HCT116 (cell line): ENCODE measurements around the gene LRSAM1. TPM values are rescaled to one million over a fixed set of nuclear protein-coding genes. Genes with fewer than 3 reads are reported as not detected.
A peak's percentile ranks its signal among the peaks of the same experiment; 100 is the strongest.

ENCODE experiments used
- ATAC-seq: fragments of 200-7000 bp; cut with Tn5 transposase; 2 replicates; pipeline ENCODE4 v1.9.1; 2020; ENCODE audit warnings: mild to moderate bottlenecking, moderate library complexity
- BruUV-seq: library from RNA; stranded (reverse); fragments of 400-500 nt; replicated peaks from 2 replicates; lab custom pipeline; 2021; lab: Mats Ljungman, UMichigan
- CTCF ChIA-PET: fragments of 300-600 bp; sonication (Branson Sonifier 250); formaldehyde crosslinking; loops from one replicate; lab custom pipeline; 2021; ENCODE audit warnings: antibody characterized with exemption; lab: Charles Lee
- POLR2A ChIA-PET: fragments of 300-600, 350-600 bp; sonication (Branson Sonifier 250); formaldehyde crosslinking; loops from one replicate; lab custom pipeline; 2021; ENCODE audit warnings: antibody characterized with exemption; lab: Charles Lee
- RAD21 ChIA-PET, 2 experiments: fragments of 300-600 bp; sonication (Branson Sonifier 250); formaldehyde crosslinking; loops; one replicate each; lab custom pipeline; 2023; ENCODE audit warnings: low total read pairs in 2 of 2; ENCODE audit not compliant: uncharacterized antibody in 2 of 2, unreplicated experiment in 2 of 2, low non-redundant PET in 1 of 2; lab: Charles Lee
- DNase-seq: peaks from one replicate; pipeline ENCODE4 v3.0.0-alpha.2; 2010; ENCODE audit warnings: low read depth, low spot score
- H2AFZ ChIP-seq: fragments of 200-600 bp; shearing (Covaris generic), sonication (generic); 2 replicates; pipeline ENCODE4 v1.6.1; 2017; ENCODE audit warnings: low read depth, mixed run types, mixed read lengths, antibody characterized with exemption, low read length; ENCODE audit not compliant: poor library complexity, severe bottlenecking
- H3K27ac ChIP-seq: 2 replicates; pipeline ENCODE4 v1.5.1; 2012; ENCODE audit warnings: low read depth, low read length
- H3K27me3 ChIP-seq: fragments of 200-600 bp; sonication (generic); 2 replicates; pipeline ENCODE4 v1.6.1; 2016; ENCODE audit warnings: mixed run types, low read length, mixed read lengths; ENCODE audit not compliant: insufficient read depth
- H3K36me3 ChIP-seq, 2 experiments: fragments of 200-500 bp in 1 of 2; fragments of 200-600 bp in 1 of 2; sonication (Bioruptor generic) in 1 of 2; sonication (generic) in 1 of 2; 2 replicates each; pipeline versions ENCODE4 v1.5.1 to v1.6.1; 2014 to 2016; ENCODE audit warnings: low read length in 2 of 2, inconsistent platforms in 1 of 2, mixed read lengths in 1 of 2, mixed run types in 1 of 2; ENCODE audit not compliant: insufficient read depth in 2 of 2, control insufficient read depth in 1 of 2
- H3K4me1 ChIP-seq, 2 experiments: fragments of 200-600 bp in 1 of 2; sonication (generic) in 1 of 2; 2 replicates each; pipeline versions ENCODE4 v1.5.1 to v1.6.1; 2012 to 2017; ENCODE audit warnings: low read length in 2 of 2, inconsistent platforms in 1 of 2, mild to moderate bottlenecking in 1 of 2, mixed read lengths in 1 of 2, mixed run types in 1 of 2, moderate library complexity in 1 of 2; ENCODE audit not compliant: insufficient read depth in 2 of 2, control insufficient read depth in 1 of 2
- H3K4me2 ChIP-seq: fragments of 200-600 bp; sonication (generic); 2 replicates; pipeline ENCODE4 v1.6.1; 2017; ENCODE audit warnings: mixed run types, low read length, mixed read lengths
- H3K4me3 ChIP-seq, 2 experiments: fragments of 200-600 bp in 1 of 2; sonication (generic) in 1 of 2; replicated peaks in 1 of 2; 2 replicates each; pipeline ENCODE4 v1.5.1; 2011 to 2016; ENCODE audit warnings: low read length in 2 of 2, control low read depth in 1 of 2, low read depth in 1 of 2, mild to moderate bottlenecking in 1 of 2, mixed read lengths in 1 of 2, mixed run types in 1 of 2
- H3K79me2 ChIP-seq: fragments of 200-600 bp; sonication (generic); 2 replicates; pipeline ENCODE4 v1.6.1; 2017; ENCODE audit warnings: mild to moderate bottlenecking, mixed run types, low read length, moderate library complexity, mixed read lengths; ENCODE audit not compliant: insufficient read depth
- H3K9ac ChIP-seq: fragments of 200-600 bp; sonication (generic); 2 replicates; pipeline ENCODE4 v1.6.1; 2016; ENCODE audit warnings: low read length, mixed read lengths
- H3K9me2 ChIP-seq: fragments of 200-600 bp; sonication (generic), shearing (Covaris generic); 2 replicates; pipeline ENCODE4 v1.6.1; 2017; ENCODE audit warnings: mixed run types, mild to moderate bottlenecking, moderate library complexity; ENCODE audit not compliant: insufficient read depth
- H3K9me3 ChIP-seq, 2 experiments: fragments of 200-500 bp in 1 of 2; fragments of 200-600 bp in 1 of 2; sonication (Bioruptor generic) in 1 of 2; sonication (generic) in 1 of 2; 2 replicates each; pipeline ENCODE4 v1.6.1; 2014 to 2017; ENCODE audit warnings: low read length in 2 of 2, mixed read lengths in 2 of 2, inconsistent platforms in 1 of 2, low read depth in 1 of 2, mild to moderate bottlenecking in 1 of 2, mixed run types in 1 of 2, moderate library complexity in 1 of 2; ENCODE audit not compliant: control insufficient read depth in 1 of 2, insufficient read depth in 1 of 2
- H4K20me1 ChIP-seq: fragments of 200-600 bp; sonication (generic), shearing (Covaris generic); 2 replicates; pipeline ENCODE4 v1.6.1; 2017; ENCODE audit warnings: mixed run types, mild to moderate bottlenecking, moderate library complexity; ENCODE audit not compliant: insufficient read depth
- CEBPB ChIP-seq: IDR thresholded peaks from 2 replicates; pipeline ENCODE4 v1.6.1; 2012; ENCODE audit warnings: low read depth
- EGR1 ChIP-seq: IDR thresholded peaks from 2 replicates; pipeline ENCODE4 v1.6.1; 2012; ENCODE audit warnings: low read depth
- EZH2phosphoT487 ChIP-seq: fragments of 200-600 bp; IDR thresholded peaks from 2 replicates; pipeline ENCODE4 v1.6.1; 2018; ENCODE audit warnings: antibody characterized with exemption, borderline replicate concordance
- FOSL1 ChIP-seq: IDR thresholded peaks from 2 replicates; pipeline ENCODE4 v1.6.1; 2012; ENCODE audit warnings: low read depth
- POLR2A ChIP-seq: IDR thresholded peaks from 2 replicates; pipeline ENCODE4 v1.7.0; 2011; ENCODE audit warnings: borderline replicate concordance; ENCODE audit not compliant: insufficient read depth, insufficient read length; ENCODE audit errors: extremely low read depth
- POLR2AphosphoS5 ChIP-seq: IDR thresholded peaks from 2 replicates; pipeline ENCODE4 v1.6.1; 2011; ENCODE audit warnings: mild to moderate bottlenecking, low read depth, low read length, moderate library complexity
- REST ChIP-seq: IDR thresholded peaks from 2 replicates; pipeline ENCODE4 v1.6.1; 2012; ENCODE audit warnings: low read depth
- SP1 ChIP-seq: IDR thresholded peaks from 2 replicates; pipeline ENCODE4 v1.6.1; 2012; ENCODE audit warnings: low read depth
- SRF ChIP-seq: IDR thresholded peaks from 2 replicates; pipeline ENCODE4 v1.6.1; 2012; ENCODE audit warnings: low read depth
- YY1 ChIP-seq: IDR thresholded peaks from 2 replicates; pipeline ENCODE4 v1.6.1; 2011; ENCODE audit warnings: low read length, low read depth, moderate library complexity, mild to moderate bottlenecking; ENCODE audit not compliant: insufficient replicate concordance; ENCODE audit errors: extremely low read depth
- ZFX ChIP-seq: fragments of 450-650 bp; IDR thresholded peaks from 2 replicates; pipeline ENCODE4 v1.6.1; 2017
- ZNF274 ChIP-seq: fragments of 200-500 bp; sonication (Bioruptor generic); IDR thresholded peaks from 2 replicates; pipeline ENCODE4 v1.6.1; 2014; ENCODE audit warnings: mild to moderate bottlenecking, low read depth, low read length, inconsistent platforms
- intact Hi-C: fragments of 100-400 bp; cut with micrococcal nuclease; formaldehyde crosslinking; loops from 2 replicates; pipeline ENCODE4 v1.10.0; 2022
- total RNA-seq: library from RNA; stranded (reverse); gene quantifications from one replicate; pipeline ENCODE4 v1.2.1, GENCODE V29; 2021; ENCODE audit not compliant: unreplicated experiment
- TF ChIP-seq, protein P1 (sequence below): IDR thresholded peaks from 2 replicates; pipeline ENCODE4 v1.6.1; 2012
- TF ChIP-seq, protein P2 (sequence below): IDR thresholded peaks from 2 replicates; pipeline ENCODE4 v1.6.1; 2012
- TF ChIP-seq, protein P3 (sequence below), 3 experiments: fragments of 200-600 bp in 1 of 3; sonication (generic) in 1 of 3; IDR thresholded peaks in 2 of 3; conservative IDR thresholded peaks in 1 of 3; 2 replicates each; pipeline ENCODE4 v1.5.1; 2012 to 2017; ENCODE audit warnings: low read depth in 2 of 3, low read length in 2 of 3, antibody characterized with exemption in 1 of 3, borderline replicate concordance in 1 of 3, control low read depth in 1 of 3, mild to moderate bottlenecking in 1 of 3, mixed read lengths in 1 of 3, mixed run types in 1 of 3, moderate library complexity in 1 of 3; ENCODE audit not compliant: insufficient read depth in 1 of 3

LRSAM1 gene
- total RNA-seq, 1 experiment from 2014 or later = 25.9 TPM

DNA sequence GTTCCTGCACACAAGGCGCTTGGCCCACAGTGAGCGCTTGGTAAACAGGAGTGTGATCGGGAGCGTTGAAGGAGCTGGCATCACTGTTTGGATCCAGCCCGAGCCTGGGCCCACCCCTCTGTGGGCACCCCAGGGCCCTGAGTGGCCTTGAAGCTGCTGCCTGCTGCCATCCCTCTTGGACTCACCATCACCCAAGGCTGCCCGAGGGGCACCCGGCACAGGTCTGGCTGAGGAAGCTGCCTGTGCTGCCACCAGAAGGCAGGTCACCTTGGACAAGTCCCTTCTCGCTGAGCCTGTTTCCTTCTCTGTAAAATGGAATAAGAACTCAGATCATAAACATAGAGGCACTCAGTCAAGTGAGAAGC is 53.6 kb downstream of the LRSAM1 start:
- H3K4me2 ChIP-seq = no peak overlapping the region
- BruUV-seq = no TSS peak
- DNase-seq (no peak), ATAC-seq (no peak)
- no peaks in the 10 kb centered on the region for H3K9me2 ChIP-seq
- no peak overlapping the region for H3K4me3 ChIP-seq
- no peaks in the 10 kb centered on the region for H3K79me2 ChIP-seq
- TF ChIP-seq SRF = no peak
- no peak for TF ChIP-seq EZH2phosphoT487
- TF ChIP-seq CEBPB = no peak
- TF ChIP-seq REST = no peak
- TF ChIP-seq, protein P1, sequence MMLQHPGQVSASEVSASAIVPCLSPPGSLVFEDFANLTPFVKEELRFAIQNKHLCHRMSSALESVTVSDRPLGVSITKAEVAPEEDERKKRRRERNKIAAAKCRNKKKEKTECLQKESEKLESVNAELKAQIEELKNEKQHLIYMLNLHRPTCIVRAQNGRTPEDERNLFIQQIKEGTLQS = no peak
- TF ChIP-seq POLR2A = no peak
- TF ChIP-seq, protein P2, sequence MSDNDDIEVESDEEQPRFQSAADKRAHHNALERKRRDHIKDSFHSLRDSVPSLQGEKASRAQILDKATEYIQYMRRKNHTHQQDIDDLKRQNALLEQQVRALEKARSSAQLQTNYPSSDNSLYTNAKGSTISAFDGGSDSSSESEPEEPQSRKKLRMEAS = no peak
- no peak for TF ChIP-seq ZNF274
- TF ChIP-seq YY1 = no peak
- TF ChIP-seq, protein P3, sequence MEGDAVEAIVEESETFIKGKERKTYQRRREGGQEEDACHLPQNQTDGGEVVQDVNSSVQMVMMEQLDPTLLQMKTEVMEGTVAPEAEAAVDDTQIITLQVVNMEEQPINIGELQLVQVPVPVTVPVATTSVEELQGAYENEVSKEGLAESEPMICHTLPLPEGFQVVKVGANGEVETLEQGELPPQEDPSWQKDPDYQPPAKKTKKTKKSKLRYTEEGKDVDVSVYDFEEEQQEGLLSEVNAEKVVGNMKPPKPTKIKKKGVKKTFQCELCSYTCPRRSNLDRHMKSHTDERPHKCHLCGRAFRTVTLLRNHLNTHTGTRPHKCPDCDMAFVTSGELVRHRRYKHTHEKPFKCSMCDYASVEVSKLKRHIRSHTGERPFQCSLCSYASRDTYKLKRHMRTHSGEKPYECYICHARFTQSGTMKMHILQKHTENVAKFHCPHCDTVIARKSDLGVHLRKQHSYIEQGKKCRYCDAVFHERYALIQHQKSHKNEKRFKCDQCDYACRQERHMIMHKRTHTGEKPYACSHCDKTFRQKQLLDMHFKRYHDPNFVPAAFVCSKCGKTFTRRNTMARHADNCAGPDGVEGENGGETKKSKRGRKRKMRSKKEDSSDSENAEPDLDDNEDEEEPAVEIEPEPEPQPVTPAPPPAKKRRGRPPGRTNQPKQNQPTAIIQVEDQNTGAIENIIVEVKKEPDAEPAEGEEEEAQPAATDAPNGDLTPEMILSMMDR (IDR thresholded peaks at IDR 0.05 in 2 of 3, conservative IDR thresholded peaks at IDR 0.05 in 1 of 3; ENCODE audit: borderline replicate concordance in 1 of 3, insufficient read depth in 1 of 3, low read depth in 2 of 3, low read length in 2 of 3) = no peak
- no peak for TF ChIP-seq ZFX
- TF ChIP-seq POLR2AphosphoS5 = no peak
- no peak for TF ChIP-seq SP1
- TF ChIP-seq EGR1 = no peak
- no peak for TF ChIP-seq FOSL1
- intact Hi-C loops = loop anchor here (1.0 kb wide), 2 partner anchors 81 to 216 kb away; no protein-coding TSS in a partner anchor
- no peak overlapping the region for H2AFZ ChIP-seq
- H3K36me3 ChIP-seq = peaks cover 6 to 21% of the 10 kb centered on the region in 2 experiments; a peak in 3 of 4 replicates
- no peaks in the 10 kb centered on the region for H3K9me3 ChIP-seq
- no peaks in the 10 kb centered on the region for H4K20me1 ChIP-seq
- no peak overlapping the region for H3K9ac ChIP-seq
- H3K4me1 ChIP-seq = 0 out of 4 replicates have a peak, but pooled peaks cover 0 to 4% of the 10 kb centered on the region in 2 experiments
- peak overlapping the region; percentile 45 for H3K27ac ChIP-seq
- POLR2A ChIA-PET = interaction anchor here (0.7 kb wide), 1 partner anchor 74 kb away, joined by 3 read pairs; no protein-coding TSS in a partner anchor
- CTCF ChIA-PET = interaction anchor here (0.7 to 3.6 kb wide), 2 partner anchors 81 to 415 kb away, joined by 3 to 22 read pairs; no protein-coding TSS in a partner anchor
- RAD21 ChIA-PET = no interaction called here
- no peaks in the 10 kb centered on the region for H3K27me3 ChIP-seq
